ENCODE results near the gene MCM9. TPM values are rescaled to one million over a fixed set of nuclear protein-coding genes. Genes with fewer than 3 reads are reported as not detected.

The MCM9 gene
- total and polyA plus RNA-seq, 12 donors = 3.1 to 20.5 (median 14.5) TPM

DNA sequence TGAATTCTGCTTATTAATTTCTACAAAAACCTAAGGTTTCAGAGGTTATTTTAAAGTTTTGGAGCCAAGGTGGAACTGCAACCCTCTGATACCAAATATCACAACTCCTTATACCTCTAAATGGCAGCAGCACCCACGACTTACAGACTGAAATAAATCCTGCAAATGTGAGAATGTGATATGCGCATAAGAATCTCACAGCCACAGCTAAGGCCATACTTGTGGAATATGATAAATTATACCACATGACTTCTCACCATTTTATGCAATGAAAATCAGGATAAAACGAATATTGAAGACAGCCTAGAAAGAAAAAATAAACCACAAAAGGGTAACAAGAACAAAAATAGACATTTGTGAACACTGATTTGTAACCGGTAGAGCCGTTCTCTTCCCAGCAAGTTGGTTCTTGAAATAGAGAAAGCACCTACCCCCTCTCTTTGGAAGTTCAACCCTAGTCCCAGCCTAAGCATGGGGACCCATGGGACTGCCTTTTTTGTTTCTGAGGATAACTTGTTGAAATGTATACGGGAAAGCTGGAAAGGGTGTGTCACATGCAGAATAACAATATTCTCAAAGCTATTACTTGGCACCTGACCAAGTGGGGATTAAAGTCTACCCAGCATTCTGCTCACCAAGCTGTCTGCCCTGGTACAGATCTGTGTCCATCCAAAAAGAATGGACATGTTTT is 47.1 kb upstream of the MCM9 start:
- Histone ChIP-seq H3K9me3 (replicated peaks in 1 of 3) (no peaks in the 10 kb centered on the region), H3K4me3 (no peak overlapping the region), H3K36me3 (replicated peaks in 1 of 2) (no peaks in the 10 kb centered on the region), H3K4me1 (replicated peaks in 1 of 2) (no peaks in the 10 kb centered on the region), H3K27me3 (no peaks in the 10 kb centered on the region), H3K27ac (no peak overlapping the region)
- intact Hi-C loops (cut with DNase I) = no loop called here
- TF ChIP-seq POLR2A (IDR thresholded peaks at IDR 0.05) = no peak
- TF ChIP-seq, protein P1, sequence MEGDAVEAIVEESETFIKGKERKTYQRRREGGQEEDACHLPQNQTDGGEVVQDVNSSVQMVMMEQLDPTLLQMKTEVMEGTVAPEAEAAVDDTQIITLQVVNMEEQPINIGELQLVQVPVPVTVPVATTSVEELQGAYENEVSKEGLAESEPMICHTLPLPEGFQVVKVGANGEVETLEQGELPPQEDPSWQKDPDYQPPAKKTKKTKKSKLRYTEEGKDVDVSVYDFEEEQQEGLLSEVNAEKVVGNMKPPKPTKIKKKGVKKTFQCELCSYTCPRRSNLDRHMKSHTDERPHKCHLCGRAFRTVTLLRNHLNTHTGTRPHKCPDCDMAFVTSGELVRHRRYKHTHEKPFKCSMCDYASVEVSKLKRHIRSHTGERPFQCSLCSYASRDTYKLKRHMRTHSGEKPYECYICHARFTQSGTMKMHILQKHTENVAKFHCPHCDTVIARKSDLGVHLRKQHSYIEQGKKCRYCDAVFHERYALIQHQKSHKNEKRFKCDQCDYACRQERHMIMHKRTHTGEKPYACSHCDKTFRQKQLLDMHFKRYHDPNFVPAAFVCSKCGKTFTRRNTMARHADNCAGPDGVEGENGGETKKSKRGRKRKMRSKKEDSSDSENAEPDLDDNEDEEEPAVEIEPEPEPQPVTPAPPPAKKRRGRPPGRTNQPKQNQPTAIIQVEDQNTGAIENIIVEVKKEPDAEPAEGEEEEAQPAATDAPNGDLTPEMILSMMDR (IDR thresholded peaks at IDR 0.05) = no peak
- WGBS, 4 donors = 68 to 92% (median 84%) methylated on average over 6 of the region's 6 CpGs
- no peak for DNase-seq

DNA sequence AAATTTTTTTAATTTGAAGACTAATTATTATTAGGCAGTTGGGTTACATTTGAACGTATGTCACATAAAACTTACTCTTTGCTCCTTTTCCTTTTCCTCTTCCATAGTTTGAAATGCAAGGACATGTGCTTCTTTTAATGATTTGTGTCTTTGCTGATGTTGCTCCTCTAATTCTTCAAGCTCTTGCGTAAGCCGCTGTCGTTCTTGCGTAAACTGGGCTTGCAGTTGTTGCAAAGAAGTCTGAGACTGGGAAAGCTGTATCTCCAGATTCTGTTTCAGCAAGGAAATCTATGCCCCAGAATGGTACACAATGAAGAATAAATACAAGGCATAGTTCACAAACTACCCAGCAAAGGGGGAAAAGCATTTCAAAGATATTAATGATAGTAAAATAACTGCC is 45.1 kb upstream of the MCM9 start:
- 57 to 77% (median 73%) methylated on average over 5 of the region's 5 CpGs for WGBS, 4 donors
- peak; percentile 31 to 83 (median 52) for DNase-seq

DNA sequence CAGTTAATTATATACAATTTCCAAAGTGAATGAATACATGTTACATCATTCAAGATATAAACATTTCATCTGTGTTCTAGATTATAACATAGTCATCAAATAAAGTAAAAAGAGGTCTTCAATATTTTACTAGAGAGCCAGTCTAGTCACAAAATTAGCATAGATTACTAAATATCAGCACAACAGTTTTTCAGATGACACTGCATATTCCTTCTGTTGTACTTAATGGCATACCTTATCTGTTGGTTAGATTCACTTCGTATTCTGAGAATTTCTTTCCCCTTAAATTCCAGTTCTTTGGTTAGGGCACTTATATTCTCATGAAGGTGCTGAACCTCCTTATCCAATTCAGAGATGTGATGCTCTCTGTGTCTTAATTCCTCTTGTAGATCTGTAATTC is 39.8 kb upstream of the MCM9 start:
- Histone ChIP-seq H3K36me3 (replicated peaks in 1 of 2) (no peaks in the 10 kb centered on the region), H3K9me3 (replicated peaks in 1 of 3) (no peaks in the 10 kb centered on the region), H3K27me3 (no peaks in the 10 kb centered on the region), H3K27ac (no peak overlapping the region), H3K4me3 (no peak overlapping the region), H3K4me1 (replicated peaks in 1 of 2) (no peaks in the 10 kb centered on the region)
- intact Hi-C loops (cut with DNase I) = no loop called here
- 68 to 92% (median 81%) methylated on average over 1 of the region's 1 CpG for WGBS, 4 donors
- DNase-seq = no peak
- TF ChIP-seq, protein P1 (IDR thresholded peaks at IDR 0.05) = no peak
- no peak for TF ChIP-seq POLR2A (IDR thresholded peaks at IDR 0.05)

More for the DNA sequence above, 45.1 kb upstream of the MCM9 start:
- TF ChIP-seq POLR2A (IDR thresholded peaks at IDR 0.05) = no peak
- TF ChIP-seq, protein P1 (IDR thresholded peaks at IDR 0.05) = no peak
- Histone ChIP-seq H3K27me3 (no peaks in the 10 kb centered on the region), H3K27ac (no peak overlapping the region), H3K9me3 (replicated peaks in 1 of 3) (no peaks in the 10 kb centered on the region), H3K4me3 (no peak overlapping the region), H3K4me1 (replicated peaks in 1 of 2) (no peaks in the 10 kb centered on the region), H3K36me3 (replicated peaks in 1 of 2) (no peaks in the 10 kb centered on the region)
- intact Hi-C loops (cut with DNase I) = no loop called here

DNA sequence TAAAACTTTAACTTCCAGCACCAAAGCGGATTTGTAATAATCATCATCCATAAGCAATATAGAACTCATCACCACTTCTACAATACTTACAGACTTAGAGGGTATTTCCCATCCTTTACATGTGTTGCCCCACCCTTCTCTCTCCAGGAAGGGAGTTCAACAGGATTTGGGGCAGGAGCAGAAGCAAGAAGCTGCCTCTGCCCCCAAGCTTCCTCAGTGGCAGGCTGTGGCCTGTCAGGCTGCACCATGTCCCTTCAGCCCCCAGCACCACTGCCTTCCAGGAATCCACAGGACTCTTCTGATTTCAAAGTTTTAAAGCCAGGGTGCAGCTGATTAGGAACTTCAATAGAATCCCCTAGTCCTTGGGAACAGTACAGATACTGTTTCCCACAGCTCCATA is 36.7 kb upstream of the MCM9 start:
- Histone ChIP-seq H3K9me3 (replicated peaks in 1 of 3) (no peaks in the 10 kb centered on the region), H3K27me3 (no peaks in the 10 kb centered on the region), H3K4me3 (no peak overlapping the region), H3K36me3 (replicated peaks in 1 of 2) (no peaks in the 10 kb centered on the region), H3K27ac (no peak overlapping the region), H3K4me1 (replicated peaks in 1 of 2) (no peaks in the 10 kb centered on the region)
- intact Hi-C loops (cut with DNase I) = no loop called here
- TF ChIP-seq, protein P1 (IDR thresholded peaks at IDR 0.05) = no peak
- WGBS, 4 donors = 89 to 98% (median 96%) methylated on average over 1 of the region's 1 CpG
- no peak for DNase-seq

Data from adrenal gland (tissue), 12 donors.